HepG2 (cell line): ENCODE results near the gene TMEM53. TPM values are rescaled to one million over a fixed set of nuclear protein-coding genes. Genes with fewer than 3 reads are reported as not detected.
A peak's percentile ranks its signal among the peaks of the same experiment; 100 is the strongest.

Source experiments
- ASH2L ChIP-seq: fragments of 300-600, 200-600 bp; sonication (generic); IDR thresholded peaks from 2 replicates; pipeline ENCODE4 v1.7.0; 2017; ENCODE audit warnings: low read depth, mild to moderate bottlenecking, moderate library complexity, mixed read lengths, low read length; ENCODE audit not compliant: insufficient read length
- ATF2 ChIP-seq: sonication (generic); formaldehyde crosslinking; IDR thresholded peaks from 2 replicates; pipeline ENCODE4 v1.4.0; 2020; ENCODE audit warnings: missing genetic modification reagents
- ATRX ChIP-seq: sonication (generic); formaldehyde crosslinking; IDR thresholded peaks from 2 replicates; pipeline ENCODE4 v1.4.0; 2020; ENCODE audit warnings: missing genetic modification reagents, borderline replicate concordance
- BCL6 ChIP-seq: IDR thresholded peaks from 2 replicates; pipeline ENCODE4 v1.6.1; 2016; ENCODE audit warnings: missing genetic modification reagents, missing compliant biosample characterization
- FOXP1 ChIP-seq, 2 experiments: fragments of 450-650 bp in 1 of 2; IDR thresholded peaks; 2 replicates each; pipeline ENCODE4 v1.6.1; 2017 to 2018; ENCODE audit warnings: antibody characterized with exemption in 1 of 2
- HNF4G ChIP-seq, 2 experiments: sonication (generic) in 1 of 2; formaldehyde crosslinking in 1 of 2; IDR thresholded peaks; 2 replicates each; pipeline versions ENCODE4 v1.4.0 to v1.6.1; 2011 to 2020; ENCODE audit warnings: borderline replicate concordance in 2 of 2, low read depth in 2 of 2, mild to moderate bottlenecking in 2 of 2, low read length in 1 of 2, missing genetic modification reagents in 1 of 2, moderate library complexity in 1 of 2
- NFE2 ChIP-seq: sonication (generic); formaldehyde crosslinking; IDR thresholded peaks from 2 replicates; pipeline ENCODE4 v1.4.0; 2020; ENCODE audit warnings: missing genetic modification reagents
- RELA ChIP-seq: sonication (generic); formaldehyde crosslinking; IDR thresholded peaks from 2 replicates; pipeline ENCODE4 v1.4.0; 2020; ENCODE audit warnings: missing genetic modification reagents
- RERE ChIP-seq: IDR thresholded peaks from 2 replicates; pipeline ENCODE4 v1.6.1; 2016; ENCODE audit warnings: low read depth, missing genetic modification reagents, missing compliant biosample characterization
- TFDP1 ChIP-seq: IDR thresholded peaks from 2 replicates; pipeline ENCODE4 v1.6.1; 2016; ENCODE audit warnings: missing compliant biosample characterization, missing genetic modification reagents, borderline replicate concordance
- ZFYVE20 ChIP-seq: sonication (generic); formaldehyde crosslinking; IDR thresholded peaks from 2 replicates; pipeline ENCODE4 v1.8.0; 2023; ENCODE audit warnings: low read depth, mild to moderate bottlenecking, moderate library complexity, missing genetic modification reagents, borderline replicate concordance
- ZNF274 ChIP-seq: sonication (generic); formaldehyde crosslinking; IDR thresholded peaks from 2 replicates; pipeline ENCODE4 v1.5.1; 2020; ENCODE audit warnings: mild to moderate bottlenecking, missing genetic modification reagents
- ZNF331 ChIP-seq: sonication (generic); formaldehyde crosslinking; IDR thresholded peaks from 2 replicates; pipeline ENCODE4 v1.4.0; 2020; ENCODE audit warnings: missing genetic modification reagents
- ZNF44 ChIP-seq: sonication (generic); formaldehyde crosslinking; IDR thresholded peaks from 2 replicates; pipeline ENCODE4 v1.5.1; 2020; ENCODE audit warnings: mild to moderate bottlenecking, missing genetic modification reagents
- ZNF512B ChIP-seq: sonication (generic); formaldehyde crosslinking; IDR thresholded peaks from 2 replicates; pipeline ENCODE4 v1.5.1; 2020; ENCODE audit warnings: missing genetic modification reagents, mild to moderate bottlenecking, borderline replicate concordance
- ZNF563 ChIP-seq: sonication (generic); formaldehyde crosslinking; IDR thresholded peaks from 2 replicates; pipeline ENCODE4 v1.8.0; 2022; ENCODE audit warnings: mild to moderate bottlenecking, moderate library complexity, missing genetic modification reagents
- ZNF749 ChIP-seq: sonication (generic); formaldehyde crosslinking; IDR thresholded peaks from 2 replicates; pipeline ENCODE4 v1.8.0; 2022; ENCODE audit warnings: mild to moderate bottlenecking, missing genetic modification reagents, moderate library complexity, borderline replicate concordance
- ZNF781 ChIP-seq: sonication (generic); formaldehyde crosslinking; IDR thresholded peaks from 2 replicates; pipeline ENCODE4 v1.5.1; 2020; ENCODE audit warnings: borderline replicate concordance, mild to moderate bottlenecking, missing genetic modification reagents; ENCODE audit errors: not compliant biosample characterization
- polyA plus RNA-seq, 8 experiments: library from polyadenylated mRNA; depleted of rRNA in 3 of 8; stranded (reverse) in 7 of 8; unstranded in 1 of 8; fragments of >200 nt; fragmentation: Illumina TruSeq in 4 of 8; extraction: Trizol in 4 of 8; gene quantifications; 2 replicates each; pipeline versions ENCODE4 v1.2.1 to v1.2.3, GENCODE V29; 2011 to 2016; ENCODE audit warnings: low read depth in 4 of 8, missing spikeins in 1 of 8, mixed read lengths in 1 of 8; ENCODE audit not compliant: insufficient read depth in 1 of 8
- total RNA-seq, 5 experiments: library from RNA; depleted of rRNA; stranded (reverse); fragments of >200 nt; fragmentation: Illumina TruSeq; extraction: Trizol; gene quantifications; 2 replicates each; pipeline ENCODE4 v1.2.3, GENCODE V29; 2016; ENCODE audit warnings: low read depth in 1 of 5

TMEM53 gene
- total and polyA plus RNA-seq, 2 of the 13 experiments (the other 11 are each of a cell fraction or from before 2014, with no cell fraction given): 12.6 to 20.2 TPM

- TF ChIP-seq ZNF512B (CRISPR knock-in tag) (0 out of 2 replicates have a peak, but pooled peaks have one; percentile 28), RERE (CRISPR knock-in tag) (no peak), NFE2 (CRISPR knock-in tag) (no peak), ZFYVE20 (no peak), ZNF781 (no peak), ATRX (no peak), ZNF749 (CRISPR knock-in tag) (no peak), TFDP1 (CRISPR knock-in tag) (no peak), FOXP1 (IDR thresholded peaks at IDR 0.05) (no peak), FOXP1 (CRISPR knock-in tag; IDR thresholded peaks at IDR 0.05) (peak; percentile 55; the same call in 1 of the 2 replicates), ZNF331 (CRISPR knock-in tag) (0 out of 2 replicates have a peak, but pooled peaks have one; percentile 48), ATF2 (CRISPR knock-in tag) (no peak; the same call in 1 of the 2 replicates), ZNF563 (CRISPR knock-in tag) (no peak), BCL6 (CRISPR knock-in tag) (peak; percentile 55), ZNF274 (CRISPR knock-in tag) (no peak), RELA (CRISPR knock-in tag) (no peak), HNF4G (IDR thresholded peaks at IDR 0.05; ENCODE audit: borderline replicate concordance, low read depth, low read length) (no peak), HNF4G (CRISPR knock-in tag; IDR thresholded peaks at IDR 0.05; ENCODE audit: borderline replicate concordance, low read depth) (no peak), ASH2L (peak; percentile 59), ZNF44 (no peak)
Measured at GRCh38 chr1:44677201-44677766, 3.0 kb upstream of the TMEM53 start (continued).
